WTC11 (cell line): Measurements from ENCODE around the gene NR5A1. TPM values are rescaled to one million over a fixed set of nuclear protein-coding genes. Genes with fewer than 3 reads are reported as not detected.

Experiments used
- ATAC-seq: fragments of 200-7000 bp; cut with Tn5 transposase; 2 replicates; pipeline ENCODE4 v1.10.0; 2021; ENCODE audit warnings: mild to moderate bottlenecking, moderate library complexity
- CTCF ChIA-PET: fragments of 300-600 bp; sonication (Branson Sonifier 250); formaldehyde crosslinking; loops from one replicate; lab custom pipeline; 2021; ENCODE audit warnings: antibody characterized with exemption; lab: Charles Lee
- POLR2A ChIA-PET: fragments of 350-600 bp; sonication (Branson Sonifier 250); formaldehyde crosslinking; loops from one replicate; lab custom pipeline; 2021; ENCODE audit warnings: antibody characterized with exemption; lab: Charles Lee
- DNase-seq: peaks from one replicate; pipeline ENCODE4 v3.0.0; 2021; ENCODE audit warnings: low spot score
- H3K27ac Mint-ChIP-seq: 2 replicates; pipeline ENCODE4 v1.8.0; 2021; ENCODE audit warnings: mixed read lengths
- H3K27me3 Mint-ChIP-seq: 2 replicates; pipeline ENCODE4 v1.8.0; 2021; ENCODE audit warnings: low read depth, mild to moderate bottlenecking, moderate library complexity, mixed read lengths
- H3K36me3 Mint-ChIP-seq: 2 replicates; pipeline ENCODE4 v1.8.0; 2021; ENCODE audit warnings: mixed read lengths
- H3K4me1 Mint-ChIP-seq: 2 replicates; pipeline ENCODE4 v1.8.0; 2022; ENCODE audit warnings: mixed read lengths
- H3K4me3 Mint-ChIP-seq: 2 replicates; pipeline ENCODE4 v1.8.0; 2021; ENCODE audit warnings: mild to moderate bottlenecking, moderate library complexity, mixed read lengths
- H3K9me3 Mint-ChIP-seq: 2 replicates; pipeline ENCODE4 v1.8.0; 2021; ENCODE audit warnings: mixed read lengths
- CBFB ChIP-seq: sonication (generic); formaldehyde crosslinking; IDR thresholded peaks from 2 replicates; pipeline ENCODE4 v1.8.1; 2022; ENCODE audit warnings: mild to moderate bottlenecking, low read depth, missing genetic modification reagents
- GRHL2 ChIP-seq: fragments of 250-450 bp; sonication (Bioruptor Pico); IDR thresholded peaks from 2 replicates; pipeline ENCODE4 v1.8.0; 2022; ENCODE audit warnings: mild to moderate bottlenecking, moderate library complexity; ENCODE audit not compliant: insufficient replicate concordance, severe bottlenecking
- GTF2I ChIP-seq: fragments of 250-450 bp; sonication (Bioruptor Pico); conservative IDR thresholded peaks from 2 replicates; pipeline ENCODE4 v1.4.0; 2021; ENCODE audit warnings: mild to moderate bottlenecking
- JAZF1 ChIP-seq: fragments of 250-450 bp; sonication (Bioruptor Pico); IDR thresholded peaks from 2 replicates; pipeline ENCODE4 v1.9.0; 2021; ENCODE audit warnings: moderate library complexity, mild to moderate bottlenecking, inconsistent platforms
- MXD4 ChIP-seq: fragments of 250-450 bp; sonication (Bioruptor Pico); IDR thresholded peaks from 2 replicates; pipeline ENCODE4 v1.8.0; 2021; ENCODE audit warnings: mild to moderate bottlenecking, moderate library complexity, borderline replicate concordance
- MYBL2 ChIP-seq: sonication (generic); formaldehyde crosslinking; IDR thresholded peaks from 2 replicates; pipeline ENCODE4 v1.8.1; 2023; ENCODE audit warnings: mild to moderate bottlenecking, moderate library complexity, missing genetic modification reagents
- SOX15 ChIP-seq: fragments of 250-450 bp; sonication (Bioruptor Pico); IDR thresholded peaks from 2 replicates; pipeline ENCODE4 v1.9.0; 2021; ENCODE audit warnings: mild to moderate bottlenecking
- TCF7 ChIP-seq: sonication (generic); formaldehyde crosslinking; IDR thresholded peaks from 2 replicates; pipeline ENCODE4 v1.8.0; 2022; ENCODE audit warnings: mild to moderate bottlenecking, low read depth, missing genetic modification reagents, moderate library complexity
- TEAD1 ChIP-seq: sonication (generic); formaldehyde crosslinking; IDR thresholded peaks from 2 replicates; pipeline ENCODE4 v1.8.0; 2022; ENCODE audit warnings: mild to moderate bottlenecking, missing genetic modification reagents
- TP53 ChIP-seq: sonication (generic); formaldehyde crosslinking; IDR thresholded peaks from 2 replicates; pipeline ENCODE4 v1.8.1; 2023; ENCODE audit warnings: mild to moderate bottlenecking, missing genetic modification reagents
- ZBTB21 ChIP-seq: sonication (generic); formaldehyde crosslinking; IDR thresholded peaks from 2 replicates; pipeline ENCODE4 v1.8.1; 2023; ENCODE audit warnings: mild to moderate bottlenecking, missing genetic modification reagents, borderline replicate concordance
- ZNF232 ChIP-seq: sonication (generic); formaldehyde crosslinking; IDR thresholded peaks from 2 replicates; pipeline ENCODE4 v1.8.0; 2022; ENCODE audit warnings: mild to moderate bottlenecking, missing genetic modification reagents
- ZNF671 ChIP-seq: fragments of 250-450 bp; sonication (Bioruptor Pico); IDR thresholded peaks from 2 replicates; pipeline ENCODE4 v1.8.0; 2021; ENCODE audit warnings: mild to moderate bottlenecking
- total RNA-seq: library from RNA; stranded (reverse); gene quantifications from 3 replicates; pipeline ENCODE4 v1.2.3, GENCODE V29; 2021
- TF ChIP-seq, protein P1 (sequence below): sonication (generic); formaldehyde crosslinking; IDR thresholded peaks from 2 replicates; pipeline ENCODE4 v1.8.0; 2023; ENCODE audit warnings: missing genetic modification reagents, mild to moderate bottlenecking, borderline replicate concordance
- TF ChIP-seq, protein P2 (sequence below): sonication (generic); formaldehyde crosslinking; IDR thresholded peaks from 2 replicates; pipeline ENCODE4 v1.8.1; 2023; ENCODE audit warnings: mild to moderate bottlenecking, missing genetic modification reagents
- TF ChIP-seq, protein P3 (sequence below): sonication (generic); formaldehyde crosslinking; IDR thresholded peaks from 2 replicates; pipeline ENCODE4 v1.8.0; 2022; ENCODE audit warnings: mild to moderate bottlenecking, missing genetic modification reagents
- TF ChIP-seq, protein P4 (sequence below): sonication (generic); formaldehyde crosslinking; IDR thresholded peaks from 2 replicates; pipeline ENCODE4 v1.8.0; 2022; ENCODE audit warnings: missing genetic modification reagents

Gene NR5A1
- total RNA-seq, 1 experiment from 2014 or later: 0.77 TPM

DNA sequence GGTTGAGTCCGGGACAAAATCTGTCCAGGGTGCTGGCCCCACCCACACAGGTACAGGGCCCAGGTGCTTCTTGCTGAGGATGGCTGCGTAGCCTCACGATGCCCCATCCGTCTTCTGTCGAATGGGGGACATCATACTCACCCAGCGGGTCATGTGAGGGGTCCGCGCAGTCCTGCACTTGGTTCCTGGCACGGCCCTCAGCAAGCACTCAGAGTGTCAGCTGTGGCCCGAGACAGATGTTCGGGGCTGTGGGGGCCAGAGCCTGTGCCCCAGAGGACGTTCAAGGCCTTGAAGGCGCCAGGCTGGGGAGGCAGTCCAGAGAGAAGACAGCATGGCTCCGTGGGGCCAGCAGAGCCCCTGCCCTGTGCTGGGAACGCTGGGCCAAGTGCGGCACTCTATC is 27.8 kb downstream of the NR5A1 start:
- CTCF ChIA-PET: interaction anchor here (1.3 to 3.3 kb wide), 3 partner anchors 53 to 281 kb away, joined by 3 to 12 read pairs (median 3); no protein-coding TSS in a partner anchor
- Mint-ChIP-seq H3K9me3 (no peaks in the 10 kb centered on the region), H3K27me3 (peaks cover 59% of the 10 kb centered on the region), H3K4me1 (peaks cover 29% of the 10 kb centered on the region), H3K36me3 (no peaks in the 10 kb centered on the region), H3K27ac (no peak overlapping the region), H3K4me3 (no peak overlapping the region)
- DNase-seq (no peak), ATAC-seq (no peak)
- POLR2A ChIA-PET: no interaction called here
- TF ChIP-seq, protein P1, sequence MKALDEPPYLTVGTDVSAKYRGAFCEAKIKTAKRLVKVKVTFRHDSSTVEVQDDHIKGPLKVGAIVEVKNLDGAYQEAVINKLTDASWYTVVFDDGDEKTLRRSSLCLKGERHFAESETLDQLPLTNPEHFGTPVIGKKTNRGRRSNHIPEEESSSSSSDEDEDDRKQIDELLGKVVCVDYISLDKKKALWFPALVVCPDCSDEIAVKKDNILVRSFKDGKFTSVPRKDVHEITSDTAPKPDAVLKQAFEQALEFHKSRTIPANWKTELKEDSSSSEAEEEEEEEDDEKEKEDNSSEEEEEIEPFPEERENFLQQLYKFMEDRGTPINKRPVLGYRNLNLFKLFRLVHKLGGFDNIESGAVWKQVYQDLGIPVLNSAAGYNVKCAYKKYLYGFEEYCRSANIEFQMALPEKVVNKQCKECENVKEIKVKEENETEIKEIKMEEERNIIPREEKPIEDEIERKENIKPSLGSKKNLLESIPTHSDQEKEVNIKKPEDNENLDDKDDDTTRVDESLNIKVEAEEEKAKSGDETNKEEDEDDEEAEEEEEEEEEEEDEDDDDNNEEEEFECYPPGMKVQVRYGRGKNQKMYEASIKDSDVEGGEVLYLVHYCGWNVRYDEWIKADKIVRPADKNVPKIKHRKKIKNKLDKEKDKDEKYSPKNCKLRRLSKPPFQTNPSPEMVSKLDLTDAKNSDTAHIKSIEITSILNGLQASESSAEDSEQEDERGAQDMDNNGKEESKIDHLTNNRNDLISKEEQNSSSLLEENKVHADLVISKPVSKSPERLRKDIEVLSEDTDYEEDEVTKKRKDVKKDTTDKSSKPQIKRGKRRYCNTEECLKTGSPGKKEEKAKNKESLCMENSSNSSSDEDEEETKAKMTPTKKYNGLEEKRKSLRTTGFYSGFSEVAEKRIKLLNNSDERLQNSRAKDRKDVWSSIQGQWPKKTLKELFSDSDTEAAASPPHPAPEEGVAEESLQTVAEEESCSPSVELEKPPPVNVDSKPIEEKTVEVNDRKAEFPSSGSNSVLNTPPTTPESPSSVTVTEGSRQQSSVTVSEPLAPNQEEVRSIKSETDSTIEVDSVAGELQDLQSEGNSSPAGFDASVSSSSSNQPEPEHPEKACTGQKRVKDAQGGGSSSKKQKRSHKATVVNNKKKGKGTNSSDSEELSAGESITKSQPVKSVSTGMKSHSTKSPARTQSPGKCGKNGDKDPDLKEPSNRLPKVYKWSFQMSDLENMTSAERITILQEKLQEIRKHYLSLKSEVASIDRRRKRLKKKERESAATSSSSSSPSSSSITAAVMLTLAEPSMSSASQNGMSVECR: no peak
- TF ChIP-seq ZBTB21 (CRISPR knock-in tag) (no peak), SOX15 (CRISPR knock-in tag) (no peak), ZNF232 (CRISPR knock-in tag) (no peak), ZNF671 (CRISPR knock-in tag) (no peak), GRHL2 (no peak), TEAD1 (CRISPR knock-in tag) (no peak), JAZF1 (CRISPR knock-in tag) (no peak), CBFB (CRISPR knock-in tag) (no peak), MYBL2 (CRISPR knock-in tag) (no peak), GTF2I (no peak)
- TF ChIP-seq, protein P2, sequence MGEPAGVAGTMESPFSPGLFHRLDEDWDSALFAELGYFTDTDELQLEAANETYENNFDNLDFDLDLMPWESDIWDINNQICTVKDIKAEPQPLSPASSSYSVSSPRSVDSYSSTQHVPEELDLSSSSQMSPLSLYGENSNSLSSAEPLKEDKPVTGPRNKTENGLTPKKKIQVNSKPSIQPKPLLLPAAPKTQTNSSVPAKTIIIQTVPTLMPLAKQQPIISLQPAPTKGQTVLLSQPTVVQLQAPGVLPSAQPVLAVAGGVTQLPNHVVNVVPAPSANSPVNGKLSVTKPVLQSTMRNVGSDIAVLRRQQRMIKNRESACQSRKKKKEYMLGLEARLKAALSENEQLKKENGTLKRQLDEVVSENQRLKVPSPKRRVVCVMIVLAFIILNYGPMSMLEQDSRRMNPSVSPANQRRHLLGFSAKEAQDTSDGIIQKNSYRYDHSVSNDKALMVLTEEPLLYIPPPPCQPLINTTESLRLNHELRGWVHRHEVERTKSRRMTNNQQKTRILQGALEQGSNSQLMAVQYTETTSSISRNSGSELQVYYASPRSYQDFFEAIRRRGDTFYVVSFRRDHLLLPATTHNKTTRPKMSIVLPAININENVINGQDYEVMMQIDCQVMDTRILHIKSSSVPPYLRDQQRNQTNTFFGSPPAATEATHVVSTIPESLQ (CRISPR knock-in tag): no peak

DNA sequence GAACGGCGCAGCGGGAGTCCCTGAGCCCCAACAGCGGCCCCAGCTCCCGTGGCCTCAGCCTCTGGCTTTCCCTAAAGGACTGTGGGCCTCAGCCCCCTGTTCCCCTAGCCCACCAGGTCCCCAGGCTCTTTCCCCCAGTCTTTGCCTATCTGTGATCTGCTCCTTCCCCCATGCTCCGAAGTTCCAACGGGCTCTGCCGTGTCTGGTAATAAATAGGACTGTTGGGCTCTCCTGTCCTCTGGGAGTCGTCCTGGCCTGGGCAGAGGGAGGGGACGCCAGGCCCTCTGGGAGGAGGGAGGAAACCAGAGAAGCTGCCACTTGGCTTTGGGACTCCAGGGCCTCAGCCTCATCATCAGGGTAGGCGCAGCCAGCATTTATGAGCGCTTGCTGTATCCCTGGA is 28.8 kb downstream of the NR5A1 start:
- Mint-ChIP-seq H3K27me3 (peaks cover 59% of the 10 kb centered on the region), H3K4me3 (peak overlapping the region; percentile 60), H3K4me1 (peaks cover 29% of the 10 kb centered on the region), H3K27ac (no peak overlapping the region), H3K9me3 (no peaks in the 10 kb centered on the region), H3K36me3 (no peaks in the 10 kb centered on the region)
- peak; percentile 1; the same call in 1 of the 2 replicates for ATAC-seq
- no peak for DNase-seq
- no peak for TF ChIP-seq MXD4 (CRISPR knock-in tag)
- TF ChIP-seq, protein P3, sequence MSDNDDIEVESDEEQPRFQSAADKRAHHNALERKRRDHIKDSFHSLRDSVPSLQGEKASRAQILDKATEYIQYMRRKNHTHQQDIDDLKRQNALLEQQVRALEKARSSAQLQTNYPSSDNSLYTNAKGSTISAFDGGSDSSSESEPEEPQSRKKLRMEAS (CRISPR knock-in tag): 0 out of 2 replicates have a peak, but pooled peaks have one; percentile 1
- POLR2A ChIA-PET: interaction anchor here (0.9 to 1.0 kb wide), 2 partner anchors 22 to 25 kb away, joined by 3 to 4 read pairs; no protein-coding TSS in a partner anchor
- CTCF ChIA-PET: interaction anchor here (0.5 to 3.3 kb wide), 13 partner anchors 9 to 375 kb away, joined by 3 to 12 read pairs (median 4); partner anchors contain the start of gene WDR38

DNA sequence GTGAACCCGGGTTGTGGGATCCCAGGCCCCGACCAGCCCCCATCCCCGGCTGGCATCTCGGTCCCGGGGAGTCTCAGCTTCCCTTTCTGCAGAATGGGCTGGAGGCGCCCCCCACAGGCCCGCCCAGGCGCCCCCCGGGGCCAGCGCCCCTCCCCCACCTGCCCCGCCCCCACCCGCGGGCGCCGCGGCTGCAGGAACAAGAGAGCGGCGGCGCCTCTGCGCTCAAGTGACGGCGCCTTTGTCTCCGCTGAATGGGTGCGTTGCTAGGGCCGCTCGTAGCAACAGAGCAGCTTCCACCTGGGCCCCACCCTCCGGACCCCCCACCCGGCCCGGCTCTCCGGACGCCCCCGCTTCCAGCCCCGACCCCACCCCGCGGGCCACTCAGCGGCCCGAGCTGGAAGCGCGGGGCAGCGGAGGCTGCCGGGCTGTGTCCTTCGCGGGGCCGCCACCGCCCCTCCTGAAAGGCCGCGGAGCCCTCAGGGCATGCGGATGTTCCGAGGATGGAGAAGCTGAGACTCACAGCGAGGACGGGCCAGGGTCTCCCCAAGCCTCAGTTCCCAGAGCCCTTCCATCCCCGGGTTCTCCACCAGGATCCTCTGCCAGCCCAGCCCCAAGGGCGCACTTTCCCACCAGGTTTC is 29.4 kb downstream of the NR5A1 start:
- peak; percentile 15 for ATAC-seq
- Mint-ChIP-seq H3K27me3 (peaks cover 56% of the 10 kb centered on the region), H3K4me1 (peaks cover 29% of the 10 kb centered on the region), H3K9me3 (no peaks in the 10 kb centered on the region), H3K27ac (no peak overlapping the region), H3K4me3 (peak overlapping the region; percentile 60), H3K36me3 (no peaks in the 10 kb centered on the region)
- POLR2A ChIA-PET: interaction anchor here (0.9 to 1.0 kb wide), 2 partner anchors 23 to 24 kb away, joined by 3 to 4 read pairs; no protein-coding TSS in a partner anchor
- DNase-seq: peak; percentile 57
- CTCF ChIA-PET: interaction anchor here (0.5 to 3.3 kb wide), 13 partner anchors 9 to 375 kb away, joined by 3 to 12 read pairs (median 4); partner anchors contain the start of gene WDR38
- TF ChIP-seq TP53 (CRISPR knock-in tag) (peak; percentile 36; the same call in 1 of the 2 replicates), MYBL2 (CRISPR knock-in tag) (0 out of 2 replicates have a peak, but pooled peaks have one; percentile 47), ZBTB21 (CRISPR knock-in tag) (0 out of 2 replicates have a peak, but pooled peaks have one; percentile 44), TCF7 (CRISPR knock-in tag) (no peak)
- TF ChIP-seq, protein P4, sequence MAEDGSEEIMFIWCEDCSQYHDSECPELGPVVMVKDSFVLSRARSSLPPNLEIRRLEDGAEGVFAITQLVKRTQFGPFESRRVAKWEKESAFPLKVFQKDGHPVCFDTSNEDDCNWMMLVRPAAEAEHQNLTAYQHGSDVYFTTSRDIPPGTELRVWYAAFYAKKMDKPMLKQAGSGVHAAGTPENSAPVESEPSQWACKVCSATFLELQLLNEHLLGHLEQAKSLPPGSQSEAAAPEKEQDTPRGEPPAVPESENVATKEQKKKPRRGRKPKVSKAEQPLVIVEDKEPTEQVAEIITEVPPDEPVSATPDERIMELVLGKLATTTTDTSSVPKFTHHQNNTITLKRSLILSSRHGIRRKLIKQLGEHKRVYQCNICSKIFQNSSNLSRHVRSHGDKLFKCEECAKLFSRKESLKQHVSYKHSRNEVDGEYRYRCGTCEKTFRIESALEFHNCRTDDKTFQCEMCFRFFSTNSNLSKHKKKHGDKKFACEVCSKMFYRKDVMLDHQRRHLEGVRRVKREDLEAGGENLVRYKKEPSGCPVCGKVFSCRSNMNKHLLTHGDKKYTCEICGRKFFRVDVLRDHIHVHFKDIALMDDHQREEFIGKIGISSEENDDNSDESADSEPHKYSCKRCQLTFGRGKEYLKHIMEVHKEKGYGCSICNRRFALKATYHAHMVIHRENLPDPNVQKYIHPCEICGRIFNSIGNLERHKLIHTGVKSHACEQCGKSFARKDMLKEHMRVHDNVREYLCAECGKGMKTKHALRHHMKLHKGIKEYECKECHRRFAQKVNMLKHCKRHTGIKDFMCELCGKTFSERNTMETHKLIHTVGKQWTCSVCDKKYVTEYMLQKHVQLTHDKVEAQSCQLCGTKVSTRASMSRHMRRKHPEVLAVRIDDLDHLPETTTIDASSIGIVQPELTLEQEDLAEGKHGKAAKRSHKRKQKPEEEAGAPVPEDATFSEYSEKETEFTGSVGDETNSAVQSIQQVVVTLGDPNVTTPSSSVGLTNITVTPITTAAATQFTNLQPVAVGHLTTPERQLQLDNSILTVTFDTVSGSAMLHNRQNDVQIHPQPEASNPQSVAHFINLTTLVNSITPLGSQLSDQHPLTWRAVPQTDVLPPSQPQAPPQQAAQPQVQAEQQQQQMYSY (CRISPR knock-in tag): peak; percentile 76; the same call in 1 of the 2 replicates
- TF ChIP-seq, protein P2 (CRISPR knock-in tag): no peak
